Right cardiac atrium (tissue), 5 donors: ENCODE measurements around the gene BRWD1. TPM values are rescaled to one million over a fixed set of nuclear protein-coding genes. Genes with fewer than 3 reads are reported as not detected.
A peak's percentile ranks its signal among the peaks of the same experiment; 100 is the strongest.

Source experiments
- ATAC-seq, 2 donors: fragments of 200-7000 bp; cut with Tn5 transposase; one replicate each; pipeline versions ENCODE4 v1.8.0 to v1.9.1; 2020; ENCODE audit warnings: moderate library complexity in 2 of 2, mild to moderate bottlenecking in 1 of 2
- DNase-seq, 3 donors: peaks; one replicate each; pipeline ENCODE4 v3.0.0-alpha.2; 2020
- H3K27ac ChIP-seq: one replicate; pipeline ENCODE4 v1.5.1; 2013; ENCODE audit warnings: mild to moderate bottlenecking, low read length, control low read depth, moderate library complexity
- H3K27me3 ChIP-seq: one replicate; pipeline ENCODE4 v1.6.1; 2013; ENCODE audit not compliant: control insufficient read depth, insufficient read depth
- H3K4me1 ChIP-seq: one replicate; pipeline ENCODE4 v1.6.1; 2013; ENCODE audit warnings: low read length; ENCODE audit not compliant: control insufficient read depth, insufficient read depth
- H3K4me3 ChIP-seq: one replicate; pipeline ENCODE4 v1.5.1; 2013; ENCODE audit warnings: low read length, control low read depth
- H3K9me3 ChIP-seq: one replicate; pipeline ENCODE4 v1.6.1; 2013; ENCODE audit warnings: low read length; ENCODE audit not compliant: control insufficient read depth
- WGBS: extraction: QIAGEN DNeasy Blood & Tissue Kit; methylation state at CpG from one replicate; pipeline ENCODE4 v1.1.7; 2013; 5-methylcytosine and 5-hydroxymethylcytosine counted together
- intact Hi-C, 4 donors: fragments of 100-400 bp; cut with DNase I; formaldehyde crosslinking; loops; one replicate each; pipeline versions ENCODE4 v1.11.0 to v1.14.0; 2022 to 2023
- polyA plus RNA-seq: library from polyadenylated mRNA; stranded (reverse); fragments of 200-250 nt; gene quantifications from one replicate; pipeline ENCODE4 v1.2.3, GENCODE V29; 2013
- total RNA-seq, 4 donors: library from RNA; stranded (reverse); fragmentation: NEBNext Ultra II Directional; extraction: Animal tissue kit (Norgen Biotek cat#: 25700); gene quantifications; one replicate each; pipeline ENCODE4 v1.2.1, GENCODE V29; 2021
- donor health status: healthy with polysubstance abuse.
- donor health status: DM: no; HTN: yes; CAD: no.
- donor health status: DM: no; HTN: no; CAD: no.
- donor health status: DM: no; HTN: yes; CAD: no; lungs with severe emphysema.
- donor health status: DM: yes; HTN: yes; CAD: no.

Gene BRWD1
- total and polyA plus RNA-seq, 5 donors, result 13.4 to 36.9 (median 31.3) TPM

DNA sequence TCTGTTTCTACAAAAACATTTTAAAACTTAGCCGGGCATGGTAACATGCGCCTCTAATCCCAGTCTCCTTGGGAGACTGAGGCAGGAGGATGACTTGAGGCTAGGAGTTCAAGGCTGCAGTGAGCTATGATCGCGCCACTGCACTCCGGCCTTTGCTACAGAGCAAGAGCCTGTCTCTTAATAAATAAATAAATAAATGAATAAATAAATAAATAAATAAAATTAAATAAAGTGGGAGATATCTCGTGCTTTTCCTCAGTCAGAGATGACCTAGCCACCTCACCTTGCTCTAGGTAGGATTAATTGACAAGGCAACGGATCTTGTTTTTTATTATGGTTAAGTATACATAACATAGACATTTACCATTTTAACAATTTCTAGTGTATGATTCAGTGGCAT lies 14.3 kb upstream of the BRWD1 start:
- intact Hi-C loops, result no loop called here
- Histone ChIP-seq H3K4me3 (no peak overlapping the region), H3K9me3 (no peaks in the 10 kb centered on the region), H3K27me3 (no peaks in the 10 kb centered on the region), H3K4me1 (no peaks in the 10 kb centered on the region), H3K27ac (no peak overlapping the region)
- 97% methylated on average over 7 of the region's 7 CpGs for WGBS
- ATAC-seq (no peak), DNase-seq (no peak)

- H3K4me3 ChIP-seq, result no peak overlapping the region
- no peak overlapping the region for H3K27ac ChIP-seq
- no peaks in the 10 kb centered on the region for H3K9me3 ChIP-seq
- DNase-seq (no peak), ATAC-seq (no peak)
- intact Hi-C loops, result no loop called here
- no peaks in the 10 kb centered on the region for H3K4me1 ChIP-seq
- WGBS, result 82% methylated on average over 7 of the region's 7 CpGs
- no peaks in the 10 kb centered on the region for H3K27me3 ChIP-seq
Observed at GRCh38 chr21:39326607-39327307, 13.3 kb upstream of the BRWD1 start.

DNA sequence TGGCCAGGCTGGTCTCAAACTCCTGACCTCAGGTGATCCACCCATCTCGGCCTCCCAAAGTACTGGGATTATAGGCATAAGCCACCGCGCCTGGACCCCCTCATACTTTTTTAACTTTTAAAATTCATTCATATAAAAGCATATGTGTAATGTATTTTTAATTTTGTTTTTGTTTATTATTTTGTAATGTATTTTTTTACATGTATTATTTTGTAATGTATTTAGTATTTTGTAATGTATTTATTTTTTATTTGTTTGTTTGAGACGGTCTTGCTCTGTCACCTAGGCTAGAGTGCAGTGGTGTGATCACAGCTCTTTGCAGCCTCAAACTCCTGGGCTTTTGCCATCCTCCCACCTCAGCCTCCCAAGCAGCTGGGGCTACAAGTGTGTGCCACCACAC lies 12.0 kb upstream of the BRWD1 start:
- no peak overlapping the region for H3K4me3 ChIP-seq
- intact Hi-C loops, result no loop called here
- H3K4me1 ChIP-seq, result no peaks in the 10 kb centered on the region
- no peak overlapping the region for H3K27ac ChIP-seq
- ATAC-seq (no peak), DNase-seq (no peak)
- H3K9me3 ChIP-seq, result no peaks in the 10 kb centered on the region
- no peaks in the 10 kb centered on the region for H3K27me3 ChIP-seq
- 98% methylated on average over 4 of the region's 4 CpGs for WGBS

DNA sequence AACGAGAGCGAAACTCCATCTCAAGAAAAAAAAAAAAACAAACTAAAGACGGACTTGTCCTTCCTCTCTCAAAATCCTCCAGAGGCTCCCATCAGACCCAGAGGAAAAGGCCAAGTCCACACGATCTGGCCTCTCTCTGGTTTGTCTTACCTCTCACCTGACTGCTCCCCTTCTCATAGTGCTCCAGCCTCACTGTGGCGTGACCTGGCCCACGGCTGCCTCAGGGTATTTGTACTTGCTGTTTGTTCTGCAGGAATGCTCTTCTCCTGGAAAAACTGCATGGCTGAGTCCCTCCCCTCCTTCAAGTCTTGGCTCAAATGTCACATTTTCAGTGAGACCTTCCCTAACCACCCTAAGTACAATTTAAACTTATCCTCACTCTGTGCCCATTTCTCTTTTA lies 8.0 kb upstream of the BRWD1 start:
- peaks cover 6% of the 10 kb centered on the region for H3K4me1 ChIP-seq
- intact Hi-C loops, result no loop called here
- no peaks in the 10 kb centered on the region for H3K27me3 ChIP-seq
- DNase-seq, result no peak
- no peaks in the 10 kb centered on the region for H3K9me3 ChIP-seq
- whole genome bisulfite sequencing, result 83% methylated on average over 6 of the region's 6 CpGs
- no peak for ATAC-seq
- no peak overlapping the region for H3K4me3 ChIP-seq
- H3K27ac ChIP-seq, result no peak overlapping the region

- 53% methylated on average over 3 of the region's 3 CpGs for WGBS
- Histone ChIP-seq H3K9me3 (no peaks in the 10 kb centered on the region), H3K4me1 (peaks cover 6% of the 10 kb centered on the region), H3K27ac (peak overlapping the region; percentile 96), H3K27me3 (no peaks in the 10 kb centered on the region), H3K4me3 (no peak overlapping the region)
- DNase-seq (peak in 1 of 3 donors; percentile 26), ATAC-seq (peak; percentile 52 to 68)
- intact Hi-C loops, result loop anchor here in 2 of 4 donors (10.0 kb wide), 1 partner anchor 65 kb away; a partner anchor contains a TSS
Observed at GRCh38 chr21:39319814-39320332, 6.4 kb upstream of the BRWD1 start.

DNA sequence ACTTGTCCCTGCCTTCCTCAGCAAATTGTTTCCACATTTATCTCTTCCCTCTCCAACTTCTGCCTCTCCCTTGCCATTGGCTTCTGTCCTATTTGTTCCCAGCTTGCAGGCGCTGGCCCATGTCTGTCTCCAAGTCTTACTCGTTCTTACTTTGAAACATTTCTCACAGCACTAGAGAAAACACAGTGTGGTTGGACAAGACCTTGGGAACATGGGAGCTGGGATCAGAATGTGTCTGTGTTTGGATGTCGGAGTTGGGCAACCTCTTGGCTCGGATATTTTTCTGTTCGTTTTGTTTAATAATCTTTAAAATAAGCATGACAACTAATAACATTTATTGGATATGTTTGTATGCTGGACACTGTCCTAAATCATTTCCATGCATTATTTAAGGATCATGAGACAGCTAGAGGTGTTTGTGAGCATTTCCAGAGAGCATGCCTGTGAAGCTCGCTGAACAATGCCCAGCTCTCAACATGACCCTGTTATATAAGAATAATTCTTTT lies 5.9 kb upstream of the BRWD1 start:
- intact Hi-C loops, result loop anchor here in 2 of 4 donors (10.0 kb wide), 1 partner anchor 65 kb away; a partner anchor contains a TSS
- peak; percentile 64 to 85 for ATAC-seq
- no peaks in the 10 kb centered on the region for H3K9me3 ChIP-seq
- H3K27me3 ChIP-seq, result no peaks in the 10 kb centered on the region
- H3K4me3 ChIP-seq, result no peak overlapping the region
- DNase-seq, result peak; percentile 30 to 81 (median 78)
- H3K27ac ChIP-seq, result peak overlapping the region; percentile 63
- H3K4me1 ChIP-seq, result peaks cover 8% of the 10 kb centered on the region
- 30% methylated on average over 6 of the region's 6 CpGs for WGBS

- no peak overlapping the region for H3K4me3 ChIP-seq
- H3K4me1 ChIP-seq, result peaks cover 8% of the 10 kb centered on the region
Observed at GRCh38 chr21:39318091-39318959, 4.9 kb upstream of the BRWD1 start.

GRCh38 chr21:39317134-39318090 lies 4.0 kb upstream of the BRWD1 start:
- no peak overlapping the region for H3K4me3 ChIP-seq
- no peak for DNase-seq

More at GRCh38 chr21:39318091-39318959, 4.9 kb upstream of the BRWD1 start:
- 71% methylated on average over 8 of the region's 8 CpGs for WGBS
- Histone ChIP-seq H3K9me3 (no peaks in the 10 kb centered on the region), H3K27ac (peak overlapping the region; percentile 40), H3K27me3 (no peaks in the 10 kb centered on the region)
- no peak for DNase-seq
- no peak for ATAC-seq
- intact Hi-C loops, result loop anchor here in 2 of 4 donors (10.0 kb wide), 1 partner anchor 66 kb away; a partner anchor contains a TSS

GRCh38 chr21:39316729-39317128 lies 3.3 kb upstream of the BRWD1 start:
- H3K4me1 ChIP-seq, result peaks cover 8% of the 10 kb centered on the region
- H3K27ac ChIP-seq, result no peak overlapping the region

More at GRCh38 chr21:39317134-39318090, 4.0 kb upstream of the BRWD1 start:
- H3K27me3 ChIP-seq, result no peaks in the 10 kb centered on the region
- no peak overlapping the region for H3K27ac ChIP-seq
- no peaks in the 10 kb centered on the region for H3K9me3 ChIP-seq
- WGBS, result 52% methylated on average over 11 of the region's 11 CpGs
- H3K4me1 ChIP-seq, result peaks cover 8% of the 10 kb centered on the region
- intact Hi-C loops, result loop anchor here in 2 of 4 donors (10.0 kb wide), 1 partner anchor 67 kb away; a partner anchor contains a TSS
- no peak for ATAC-seq

More at GRCh38 chr21:39316729-39317128, 3.3 kb upstream of the BRWD1 start:
- DNase-seq, result no peak
- intact Hi-C loops, result loop anchor here in 2 of 4 donors (10.0 kb wide), 1 partner anchor 68 kb away; a partner anchor contains a TSS
- no peak overlapping the region for H3K4me3 ChIP-seq
- no peak for ATAC-seq
- no peaks in the 10 kb centered on the region for H3K9me3 ChIP-seq
- WGBS, result 92% methylated on average over 6 of the region's 6 CpGs
- H3K27me3 ChIP-seq, result no peaks in the 10 kb centered on the region
